SH-SY5Y (cell line): ENCODE measurements around the gene ACVR1B.

Experiments
- GATA2 ChIP-seq: IDR thresholded peaks from 2 replicates; pipeline ENCODE4 v1.6.1; 2011; ENCODE audit warnings: mild to moderate bottlenecking, low read depth, low read length
- GATA3 ChIP-seq: IDR thresholded peaks from 2 replicates; pipeline ENCODE4 v1.6.1; 2011; ENCODE audit warnings: low read depth, mild to moderate bottlenecking, low read length, moderate library complexity

- no peak for TF ChIP-seq GATA2
- TF ChIP-seq GATA3, result no peak
These were observed 85.2 kb downstream of the ACVR1B start for GRCh38 chr12:52036587-52037171.
